Liver (tissue), 9 donors: ENCODE results near the gene MCUR1. TPM values are rescaled to one million over a fixed set of nuclear protein-coding genes. Genes with fewer than 3 reads are reported as not detected.

Experiments
- DNase-seq: peaks from one replicate; pipeline ENCODE4 v3.0.0-alpha.2; 2017; ENCODE audit warnings: low spot score
- H3K27ac ChIP-seq, 2 donors: one replicate each; pipeline ENCODE4 v1.7.0; 2013; ENCODE audit warnings: inconsistent platforms in 2 of 2, low read length in 2 of 2, control low read depth in 1 of 2, low read depth in 1 of 2, mild to moderate bottlenecking in 1 of 2
- H3K27me3 ChIP-seq, 4 donors: one replicate each; pipeline versions ENCODE4 v1.6.1 to v1.7.0; 2013; ENCODE audit warnings: low read length in 3 of 4, inconsistent platforms in 1 of 4, mild to moderate bottlenecking in 1 of 4, moderate library complexity in 1 of 4; ENCODE audit not compliant: control insufficient read depth in 4 of 4, insufficient read depth in 4 of 4
- H3K36me3 ChIP-seq, 4 donors: one replicate each; pipeline versions ENCODE4 v1.6.1 to v1.7.0; 2013; ENCODE audit warnings: low read length in 3 of 4, mild to moderate bottlenecking in 3 of 4, low read depth in 1 of 4, moderate library complexity in 1 of 4; ENCODE audit not compliant: control insufficient read depth in 4 of 4, insufficient read depth in 3 of 4
- H3K4me1 ChIP-seq, 4 donors: one replicate each; pipeline versions ENCODE4 v1.6.1 to v1.7.0; 2013; ENCODE audit warnings: low read length in 3 of 4, mild to moderate bottlenecking in 3 of 4, moderate library complexity in 1 of 4; ENCODE audit not compliant: control insufficient read depth in 4 of 4, insufficient read depth in 4 of 4
- H3K4me3 ChIP-seq, 3 donors: one replicate each; pipeline versions ENCODE4 v1.6.1 to v1.7.0; 2013; ENCODE audit warnings: low read length in 3 of 3, control low read depth in 1 of 3, low read depth in 1 of 3, mild to moderate bottlenecking in 1 of 3
- H3K9ac ChIP-seq, 2 donors: one replicate each; pipeline ENCODE4 v1.7.0; 2013; ENCODE audit warnings: low read length in 2 of 2, mild to moderate bottlenecking in 2 of 2, moderate library complexity in 2 of 2, control low read depth in 1 of 2, low read depth in 1 of 2
- H3K9me3 ChIP-seq, 4 donors: one replicate each; pipeline versions ENCODE4 v1.6.1 to v1.7.0; 2013; ENCODE audit warnings: low read length in 3 of 4; ENCODE audit not compliant: control insufficient read depth in 4 of 4
- CTCF ChIP-seq: fragments of 150-350 bp; IDR thresholded peaks from 2 replicates; pipeline ENCODE4 v1.5.1; 2017; ENCODE audit warnings: improper control_type of control experiment, low read depth, low read length; ENCODE audit not compliant: missing input control
- EGR1 ChIP-seq, 2 donors: IDR thresholded peaks; 2 replicates each; pipeline ENCODE4 v1.6.1; 2016 to 2018; ENCODE audit warnings: antibody characterized with exemption in 2 of 2, low read depth in 2 of 2
- FOXA1 ChIP-seq: IDR thresholded peaks from 2 replicates; pipeline ENCODE4 v1.6.1; 2016; ENCODE audit warnings: antibody characterized with exemption
- FOXA2 ChIP-seq: IDR thresholded peaks from 2 replicates; pipeline ENCODE4 v1.6.1; 2016; ENCODE audit warnings: antibody characterized with exemption
- GABPA ChIP-seq, 2 donors: IDR thresholded peaks in 1 of 2; conservative IDR thresholded peaks in 1 of 2; 2 replicates each; pipeline ENCODE4 v1.6.1; 2016; ENCODE audit warnings: antibody characterized with exemption in 2 of 2, mild to moderate bottlenecking in 1 of 2, moderate library complexity in 1 of 2
- JUND ChIP-seq, 2 donors: IDR thresholded peaks; 2 replicates each; pipeline ENCODE4 v1.6.1; 2016; ENCODE audit warnings: antibody characterized with exemption in 2 of 2
- MAX ChIP-seq: IDR thresholded peaks from 2 replicates; pipeline ENCODE4 v1.6.1; 2016; ENCODE audit warnings: antibody characterized with exemption
- NR2F2 ChIP-seq: IDR thresholded peaks from 2 replicates; pipeline ENCODE4 v1.6.1; 2016; ENCODE audit warnings: antibody characterized with exemption
- RAD21 ChIP-seq, 2 donors: IDR thresholded peaks; 2 replicates each; pipeline ENCODE4 v1.6.1; 2016; ENCODE audit warnings: antibody characterized with exemption in 2 of 2, mild to moderate bottlenecking in 2 of 2
- REST ChIP-seq: IDR thresholded peaks from 2 replicates; pipeline ENCODE4 v1.6.1; 2016; ENCODE audit warnings: antibody characterized with exemption, mild to moderate bottlenecking
- TAF1 ChIP-seq: conservative IDR thresholded peaks from 2 replicates; pipeline ENCODE4 v1.6.1; 2016; ENCODE audit warnings: antibody characterized with exemption, mild to moderate bottlenecking
- YY1 ChIP-seq: IDR thresholded peaks from 2 replicates; pipeline ENCODE4 v1.6.1; 2016; ENCODE audit warnings: antibody characterized with exemption, mild to moderate bottlenecking
- ZBTB33 ChIP-seq: IDR thresholded peaks from 2 replicates; pipeline ENCODE4 v1.6.1; 2016; ENCODE audit warnings: antibody characterized with exemption
- WGBS: extraction: QIAGEN DNeasy Blood & Tissue Kit; methylation state at CpG from one replicate; pipeline ENCODE4 v1.1.7; 2013; 5-methylcytosine and 5-hydroxymethylcytosine counted together
- polyA plus RNA-seq, 2 donors: library from polyadenylated mRNA; stranded (reverse) in 1 of 2; unstranded in 1 of 2; fragments of 200-250 nt in 1 of 2; fragments of >200 nt in 1 of 2; fragmentation: Nextera tagmentation in 1 of 2; extraction: Ambion mirVana in 1 of 2; gene quantifications; one replicate each; pipeline versions ENCODE4 v1.2.1 to v1.2.3, GENCODE V29; 2013 to 2015
- total RNA-seq, 2 donors: library from RNA; depleted of rRNA; stranded (reverse); fragments of >200 nt; gene quantifications; one replicate each; pipeline ENCODE4 v1.2.3, GENCODE V29; 2014
- donor health status: healthy.
- donor health status: healthy.
- donor health status: healthy.
- donor health status: healthy.
- donor health status: healthy.

MCUR1 gene
- total and polyA plus RNA-seq, 4 donors = 7.3 to 17.3 (median 7.4) TPM

GRCh38 chr6:13808801-13809200, 5.6 kb downstream of the MCUR1 start:
- H3K27ac ChIP-seq = no peak overlapping the region
- DNase-seq = no peak

More at GRCh38 chr6:13808801-13809200, 5.6 kb downstream of the MCUR1 start:
- no peak for TF ChIP-seq MAX
- TF ChIP-seq RAD21 (IDR thresholded peaks at IDR 0.05) = no peak
- TF ChIP-seq TAF1 = no peak
- TF ChIP-seq FOXA2 = no peak
- TF ChIP-seq ZBTB33 = no peak
- TF ChIP-seq YY1 = no peak
- no peak for TF ChIP-seq CTCF
- TF ChIP-seq NR2F2 = no peak
- TF ChIP-seq FOXA1 = no peak
- no peak for TF ChIP-seq EGR1 (IDR thresholded peaks at IDR 0.05; ENCODE audit: low read depth in 2 of 2)
- no peak for TF ChIP-seq JUND (IDR thresholded peaks at IDR 0.05)
- no peak for TF ChIP-seq GABPA (IDR thresholded peaks at IDR 0.05 in 1 of 2, conservative IDR thresholded peaks at IDR 0.05 in 1 of 2)
- no peak for TF ChIP-seq REST
- Histone ChIP-seq H3K27me3 (no peaks in the 10 kb centered on the region), H3K4me3 (no peak overlapping the region), H3K4me1 (peaks cover 15 to 35% (median 27%) of the 10 kb centered on the region in 4 donors), H3K9me3 (no peaks in the 10 kb centered on the region), H3K36me3 (peaks cover 3 to 15% (median 7%) of the 10 kb centered on the region in 4 donors), H3K9ac (no peak overlapping the region)
- 91% methylated on average over 4 of the region's 4 CpGs for WGBS
